ENCODE measurements around the gene SART3. TPM values are rescaled to one million over a fixed set of nuclear protein-coding genes. Genes with fewer than 3 reads are reported as not detected.

Gene SART3
- total and polyA plus RNA-seq, 2 of the 4 experiments (the other 2 are of a cell fraction): 22.6 to 37.8 TPM

GRCh38 chr12:108604208-108604941, 43.4 kb upstream of the SART3 start (continued):
- TF ChIP-seq CTCF (conservative IDR thresholded peaks at IDR 0.05; ENCODE audit: low read depth, low read length): no peak

- no peaks in the 10 kb centered on the region for H3K36me3 ChIP-seq (ENCODE audit: control insufficient read depth, insufficient read depth, low read length)
- ATAC-seq (ENCODE audit: low read depth) (no peak), DNase-seq (no peak)
- no peaks in the 10 kb centered on the region for H3K9me1 ChIP-seq (ENCODE audit: insufficient read depth, low read length)
- no peak overlapping the region for H4K5ac ChIP-seq (ENCODE audit: low read depth, low read length)
- no peak overlapping the region for H2AK5ac ChIP-seq (ENCODE audit: low read depth, low read length)
- BruUV-seq (replicated peaks): no TSS peak
- H2BK5ac ChIP-seq (ENCODE audit: low read depth, low read length, poor library complexity, severe bottlenecking): no peak overlapping the region
- no peak overlapping the region for H2BK120ac ChIP-seq (ENCODE audit: low read depth, low read length)
- 73% methylated on average over 3 of the region's 4 CpGs; no CpG with 5 or more reads in 1 of the 2 experiments for WGBS, 2 experiments (ENCODE audit: extremely low coverage in 2 of 2, insufficient read length in 1 of 2)
- no peak overlapping the region for H2AFZ ChIP-seq (replicated peaks; ENCODE audit: low read length, poor library complexity)
- no peaks in the 10 kb centered on the region for H3K79me1 ChIP-seq (ENCODE audit: low read depth in 1 of 2, low read length in 2 of 2)
- in situ Hi-C loops (cut with MboI; ENCODE audit: low sequenced_read_pairs) (no loop called here), intact Hi-C loops (cut with micrococcal nuclease) (no loop called here), dilution Hi-C loops (cut with HindIII; ENCODE audit: low sequenced_read_pairs, unreplicated experiment) (no loop called here)
- no peak overlapping the region for H3K9ac ChIP-seq (ENCODE audit: low read depth, low read length)
- no peaks in the 10 kb centered on the region for H3K9me3 ChIP-seq (ENCODE audit: control insufficient read depth, insufficient read depth, low read length)
- H3K56ac ChIP-seq (ENCODE audit: extremely low read depth, insufficient read depth, low read length): no peak overlapping the region
- H4K8ac ChIP-seq (ENCODE audit: low read depth in 2 of 2, low read length in 2 of 2): no peak overlapping the region
- no peak overlapping the region for H2AK9ac ChIP-seq (replicated peaks; ENCODE audit: low read depth, low read length, poor library complexity)
- peaks cover 5% of the 10 kb centered on the region; the same call in 1 of the 2 replicates for H3K4me1 ChIP-seq (ENCODE audit: control insufficient read depth, insufficient read depth, low read length)
- no peak overlapping the region for H3K23ac ChIP-seq (ENCODE audit: low read depth, low read length)
- H2BK20ac ChIP-seq (ENCODE audit: low read depth, low read length): no peak overlapping the region
- no peak overlapping the region for H3K4me3 ChIP-seq (ENCODE audit: insufficient read depth, low read depth, low read length)
- H3K4ac ChIP-seq (ENCODE audit: low read depth, low read length): no peak overlapping the region
- H3K27ac ChIP-seq (ENCODE audit: insufficient read depth, low read length): no peak overlapping the region
- H4K91ac ChIP-seq (ENCODE audit: insufficient read depth, low read depth, low read length): no peak overlapping the region
- ChIA-PET CTCF (no interaction called here), POLR2A (ENCODE audit: unreplicated experiment) (no interaction called here)
- H3K18ac ChIP-seq (ENCODE audit: low read depth, low read length): no peak overlapping the region
- H3K27me3 ChIP-seq (ENCODE audit: control insufficient read depth, insufficient read depth, low read length): no peaks in the 10 kb centered on the region
- no peaks in the 10 kb centered on the region for H4K20me1 ChIP-seq (ENCODE audit: insufficient read depth, low read length)
- TF ChIP-seq FOS (IDR thresholded peaks at IDR 0.05; ENCODE audit: low read depth, low read length): no peak
- no peak for TF ChIP-seq BHLHE40 (IDR thresholded peaks at IDR 0.05; ENCODE audit: low read depth, low read length)
- TF ChIP-seq ELK1 (IDR thresholded peaks at IDR 0.05; ENCODE audit: borderline replicate concordance, low read depth, low read length): no peak
- TF ChIP-seq NFE2L2 (IDR thresholded peaks at IDR 0.05; ENCODE audit: low read depth, low read length): no peak
- TF ChIP-seq RAD21 (IDR thresholded peaks at IDR 0.05; ENCODE audit: low read length): no peak
- TF ChIP-seq RFX5 (IDR thresholded peaks at IDR 0.05; ENCODE audit: low read depth, low read length): no peak
- no peak for TF ChIP-seq MAZ (IDR thresholded peaks at IDR 0.05; ENCODE audit: borderline replicate concordance, low read depth, low read length)
- H2BK15ac ChIP-seq (ENCODE audit: low read depth, low read length): no peak overlapping the region
- no peak overlapping the region for H3K4me2 ChIP-seq (ENCODE audit: low read depth, low read length)
- H3K14ac ChIP-seq (replicated peaks; ENCODE audit: low read depth, low read length): no peak overlapping the region
Observed at GRCh38 chr12:108603743-108604142, 42.8 kb upstream of the SART3 start.

All from IMR-90 (cell line).